NCI-H2081 (cell line): ENCODE data around the gene SVIL.
"Not testable (repeated sequence)": the region's sequence is repeated elsewhere in the genome, so short reads cannot be mapped to it uniquely, and the experiment has no call there.

Experiments used
- DNase-seq, 2 experiments: peaks; one replicate each; lab custom pipeline; 2025; lab: John Stamatoyannopoulos, UW

Gene SVIL

GRCh38 chr10:29620112-29620690, 14.6 kb downstream of the SVIL start:
- no peak for DNase-seq

GRCh38 chr10:29619241-29619669, 15.5 kb downstream of the SVIL start:
- DNase-seq: no peak

DNA sequence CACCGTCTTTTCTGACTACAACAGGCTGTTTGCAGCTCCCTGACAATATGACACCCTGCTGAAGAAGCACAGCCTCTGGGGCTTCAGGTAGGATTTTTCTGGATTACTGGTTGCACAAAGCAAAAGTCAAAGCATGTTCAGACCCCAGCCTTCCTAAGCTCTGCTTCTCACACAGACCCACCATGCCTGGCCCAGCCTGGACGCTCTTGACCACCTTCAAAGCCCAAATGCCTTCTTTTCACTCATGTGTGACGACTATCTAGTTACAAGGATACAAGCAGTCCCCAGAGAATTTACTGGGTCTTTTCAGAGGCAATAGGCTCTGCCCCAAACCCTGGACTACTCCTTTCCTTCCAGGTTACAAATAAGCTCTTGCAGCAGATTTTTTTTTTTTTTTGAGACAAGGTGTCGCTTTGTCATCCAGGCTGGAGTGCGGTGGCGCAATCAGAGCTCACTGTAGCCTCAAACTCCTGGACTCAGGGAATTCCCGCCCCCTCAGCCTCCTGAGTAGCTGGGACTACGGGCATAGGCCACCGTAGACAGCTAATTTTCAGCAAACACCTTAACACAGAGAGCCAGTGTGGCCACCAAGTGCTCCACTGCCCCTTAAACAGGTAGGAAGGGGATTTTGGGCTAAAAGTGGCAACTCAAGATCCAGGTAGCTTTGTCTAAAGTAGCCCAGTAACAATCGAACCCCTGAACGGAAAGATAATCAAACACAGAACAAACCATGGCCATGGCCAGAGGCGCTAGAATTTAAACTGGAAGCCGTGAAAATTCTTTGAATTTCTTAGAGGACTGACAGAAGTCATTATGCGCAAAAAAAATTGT, 16.2 kb downstream of the SVIL start:
- DNase-seq: no peak

DNA sequence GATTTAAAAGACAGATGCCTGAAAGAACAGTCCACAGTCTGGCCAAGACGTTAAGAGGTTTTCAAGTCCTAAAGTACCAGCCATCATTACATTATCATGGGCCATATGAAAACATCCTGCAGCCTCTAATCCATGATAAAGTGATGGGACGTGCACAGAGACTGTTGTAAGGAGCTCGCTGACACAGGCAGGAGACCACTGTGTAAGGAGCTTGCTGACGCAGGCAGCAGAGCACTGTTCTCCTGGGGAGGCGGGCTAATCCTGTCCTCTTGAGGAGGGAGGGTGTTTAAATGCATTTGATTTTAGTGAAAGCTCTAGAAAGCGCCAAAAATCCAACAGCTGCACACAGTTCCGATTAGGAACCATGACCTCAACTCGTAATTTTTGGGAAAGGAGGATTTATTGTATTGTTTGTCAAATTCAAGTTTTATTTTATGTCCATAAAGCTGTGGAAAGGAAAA, 16.9 kb downstream of the SVIL start:
- DNase-seq: no peak

DNA sequence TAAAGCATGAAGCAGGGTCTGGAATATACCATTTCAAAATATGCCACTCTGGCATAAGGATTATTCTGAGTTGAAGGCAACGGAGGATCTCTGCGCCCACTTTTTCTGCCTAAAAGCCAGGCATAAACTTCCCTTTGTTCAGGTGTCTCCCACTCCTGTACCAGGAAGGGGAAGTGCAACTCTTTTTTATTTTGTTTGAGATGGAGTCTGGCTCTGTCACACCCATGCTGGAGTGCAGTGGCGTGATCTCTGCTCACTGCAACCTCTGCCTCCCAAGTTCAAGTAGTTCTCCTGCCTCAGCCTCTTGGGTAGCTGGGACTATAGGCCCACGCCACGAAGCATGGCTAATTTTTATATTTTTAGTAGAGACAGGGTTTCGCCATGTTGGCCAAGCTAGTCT, 18.2 kb downstream of the SVIL start:
- DNase-seq: no peak

DNA sequence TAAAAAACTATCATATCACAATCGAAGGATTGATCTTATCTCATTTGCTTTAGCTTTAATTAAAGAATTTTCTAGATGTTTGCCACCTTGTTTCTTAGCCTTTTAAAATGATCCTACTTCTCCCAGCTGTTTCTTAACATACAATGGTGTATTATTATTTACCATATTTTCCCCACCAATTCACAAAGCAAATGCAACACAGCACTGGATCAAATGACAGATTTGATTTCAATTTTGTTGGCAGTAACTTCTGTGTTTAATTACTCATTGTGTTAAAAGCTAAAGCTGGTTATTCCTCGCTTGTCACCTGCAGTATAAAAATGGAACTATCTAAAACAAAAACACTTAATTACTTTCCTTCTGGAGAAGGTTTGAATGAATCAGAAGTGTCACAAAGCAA, 19.6 kb downstream of the SVIL start:
- DNase-seq: peak in 1 of 2 experiments; percentile 10

GRCh38 chr10:29614289-29614688, 20.5 kb downstream of the SVIL start:
- not testable (repeated sequence) for DNase-seq

DNA sequence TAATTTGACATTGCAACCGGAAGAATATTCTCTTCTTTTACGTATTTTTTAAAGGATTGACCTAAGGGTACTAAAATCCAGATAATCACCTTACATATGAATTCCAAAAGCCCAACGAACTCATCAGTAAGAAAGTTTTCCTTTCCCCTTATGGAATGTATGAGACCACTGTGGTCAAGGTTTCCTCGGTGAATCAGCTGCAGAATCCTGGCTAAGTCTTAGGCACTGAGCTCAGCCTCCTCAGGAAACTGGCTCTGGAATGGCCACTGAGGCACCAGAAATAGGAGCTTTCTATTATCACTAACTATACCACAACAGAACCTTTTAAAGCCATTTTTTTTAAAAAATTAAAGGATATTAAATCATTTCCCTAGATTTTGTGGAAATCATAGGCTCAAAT, 21.0 kb downstream of the SVIL start:
- DNase-seq: no peak

GRCh38 chr10:29613196-29613595, 21.6 kb downstream of the SVIL start:
- DNase-seq: no peak

DNA sequence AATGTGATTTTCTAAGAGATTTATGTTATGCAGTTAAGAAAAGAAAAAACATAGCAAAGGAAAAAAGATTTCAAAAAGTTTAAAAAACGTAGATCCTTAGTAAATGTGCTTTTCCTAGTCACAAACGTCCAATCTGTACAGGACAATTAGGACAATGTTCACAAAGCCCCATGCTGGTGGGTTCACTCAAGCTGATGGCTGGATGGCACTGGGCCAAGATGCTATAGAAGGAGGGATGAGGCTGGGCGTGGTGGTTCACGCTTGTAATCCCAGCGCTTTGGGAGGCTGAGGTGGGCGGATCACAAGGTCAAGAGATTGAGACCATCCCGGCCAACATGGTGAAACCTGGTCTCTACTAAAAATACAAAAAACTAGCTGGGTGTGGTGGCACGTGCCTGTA, 22.1 kb downstream of the SVIL start:
- DNase-seq: no peak

DNA sequence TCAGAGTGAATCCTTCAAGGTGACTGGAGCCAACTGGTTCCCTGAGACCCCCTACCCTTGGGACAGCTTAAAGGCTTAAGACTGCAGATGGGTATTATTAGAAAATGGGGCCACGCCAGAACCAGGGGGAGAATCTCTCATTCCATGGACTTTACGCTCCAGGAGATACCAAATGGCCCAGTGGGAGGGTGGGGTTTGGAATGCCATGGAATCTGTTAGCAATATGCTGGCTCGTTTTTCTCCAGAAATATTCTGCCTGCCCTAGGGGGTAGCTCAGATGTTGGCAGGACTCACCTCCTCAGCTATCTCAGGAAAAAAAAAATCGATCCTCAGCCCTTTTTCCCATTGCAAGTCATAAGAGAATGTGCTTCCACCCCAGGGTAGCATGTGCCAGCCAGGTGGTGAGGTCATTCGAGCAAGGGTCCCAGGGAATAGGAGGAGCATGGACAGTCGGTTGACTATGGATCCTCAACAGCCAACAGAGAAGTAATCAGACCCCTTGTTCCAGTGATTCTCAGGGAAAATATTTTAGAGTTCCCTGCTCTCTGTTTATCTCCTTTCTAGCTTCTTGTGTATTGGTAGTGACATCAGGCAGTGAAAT, 22.9 kb downstream of the SVIL start:
- no peak for DNase-seq

- DNase-seq: no peak
Measured at GRCh38 chr10:29610876-29611647, 23.7 kb downstream of the SVIL start.

DNA sequence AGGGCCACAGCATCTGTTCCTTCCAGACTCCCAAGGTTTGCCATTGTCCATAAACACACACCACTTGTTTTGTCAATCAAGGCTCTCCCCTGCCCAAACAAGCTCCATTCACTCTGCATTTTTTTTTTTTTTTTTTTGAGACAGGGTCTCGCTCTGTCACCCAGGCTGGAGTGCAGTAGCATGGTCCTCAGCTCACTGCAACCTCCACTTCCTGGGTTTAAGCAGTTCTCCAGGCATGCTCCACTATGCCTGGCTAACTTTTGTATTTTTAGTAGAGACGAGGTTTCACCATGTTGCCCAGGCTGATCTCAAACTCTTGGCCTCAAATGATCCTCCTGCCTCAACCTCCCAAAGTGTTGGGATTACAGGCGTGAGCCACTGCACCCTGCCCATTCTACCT, 24.4 kb downstream of the SVIL start:
- not testable (repeated sequence) for DNase-seq

GRCh38 chr10:29609696-29610095, 25.1 kb downstream of the SVIL start:
- no peak for DNase-seq

DNA sequence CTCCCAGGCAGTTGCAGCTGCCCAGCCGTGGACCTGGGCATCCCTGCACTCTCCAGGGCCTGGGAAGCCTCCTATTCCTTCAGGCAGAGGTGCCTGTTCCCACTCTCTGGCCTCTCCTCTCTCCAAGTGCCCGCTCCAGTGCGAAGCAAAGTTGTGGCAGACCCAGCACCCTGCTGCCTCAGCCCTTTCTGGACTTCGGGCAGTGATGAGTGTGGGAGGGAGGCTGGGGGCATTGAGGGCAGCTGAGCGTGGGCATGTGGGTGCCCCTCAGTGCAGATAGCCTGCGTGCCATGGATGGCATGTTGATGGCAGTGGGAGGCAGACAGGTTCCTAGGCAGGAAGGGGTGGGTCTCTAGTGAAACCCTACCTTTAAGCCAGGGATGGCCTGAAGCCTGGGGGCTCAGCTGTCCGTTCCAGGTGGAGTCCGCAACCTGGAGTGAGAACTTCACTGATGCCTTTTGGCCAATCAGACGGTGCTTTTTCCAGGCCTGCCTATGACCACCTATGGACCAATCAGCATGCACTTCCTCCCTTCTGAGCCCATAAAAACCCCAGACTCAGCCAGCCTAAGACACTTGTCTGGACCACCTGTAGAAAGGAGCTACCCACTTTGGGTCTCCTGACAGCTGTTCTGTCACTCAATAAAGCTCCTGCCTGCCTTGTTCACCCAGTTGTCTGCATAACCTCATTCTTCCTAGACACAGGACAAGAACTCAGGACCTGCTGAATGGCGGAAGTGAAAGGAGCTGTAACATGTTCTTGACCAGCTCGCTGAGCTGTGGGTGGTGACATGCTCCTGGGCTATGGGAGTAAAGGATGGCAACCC, 26.1 kb downstream of the SVIL start:
- no peak for DNase-seq

- no peak for DNase-seq
Measured at GRCh38 chr10:29608062-29608461, 26.7 kb downstream of the SVIL start.

DNA sequence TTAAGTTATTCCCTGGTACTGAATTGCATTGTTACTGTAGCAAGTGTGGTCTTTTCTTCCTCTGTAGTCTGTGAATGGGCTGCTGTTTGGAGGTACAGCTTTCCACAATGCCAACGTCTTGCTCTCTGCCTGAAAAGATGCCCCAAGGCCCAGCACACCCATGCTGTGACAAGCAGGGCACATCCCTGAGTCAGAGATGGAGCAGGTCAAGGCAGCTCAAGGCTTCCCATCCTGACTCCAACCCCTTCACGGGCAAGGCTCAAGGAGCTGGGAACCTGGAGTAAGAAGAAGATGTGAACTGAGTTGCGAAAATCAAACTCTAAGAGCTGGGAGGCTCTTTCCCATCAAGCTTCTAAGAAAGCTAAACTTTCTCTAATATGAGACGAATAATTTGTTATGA, 27.2 kb downstream of the SVIL start:
- no peak for DNase-seq

DNA sequence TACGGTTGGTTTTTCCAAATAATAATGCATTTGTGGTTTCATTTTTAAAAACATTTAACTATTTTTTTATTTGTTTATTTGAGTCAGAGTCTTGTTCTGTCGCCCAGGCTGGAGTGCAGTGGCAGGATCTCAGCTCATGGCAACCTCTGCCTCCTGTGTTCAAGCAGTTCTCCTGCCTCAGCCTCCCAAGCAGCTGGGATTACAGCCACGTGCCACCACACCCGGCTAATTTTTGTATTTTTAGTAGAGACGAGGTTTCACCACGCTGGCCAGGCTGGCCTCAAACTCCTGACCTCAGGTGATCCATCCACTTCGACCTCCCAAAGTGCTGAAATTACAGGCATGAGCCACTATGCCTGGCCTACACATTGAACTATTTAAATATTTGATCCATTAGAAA, 28.1 kb downstream of the SVIL start:
- DNase-seq: not testable (repeated sequence)

- no peak for DNase-seq
Measured at GRCh38 chr10:29604291-29604825, 30.4 kb downstream of the SVIL start.

DNA sequence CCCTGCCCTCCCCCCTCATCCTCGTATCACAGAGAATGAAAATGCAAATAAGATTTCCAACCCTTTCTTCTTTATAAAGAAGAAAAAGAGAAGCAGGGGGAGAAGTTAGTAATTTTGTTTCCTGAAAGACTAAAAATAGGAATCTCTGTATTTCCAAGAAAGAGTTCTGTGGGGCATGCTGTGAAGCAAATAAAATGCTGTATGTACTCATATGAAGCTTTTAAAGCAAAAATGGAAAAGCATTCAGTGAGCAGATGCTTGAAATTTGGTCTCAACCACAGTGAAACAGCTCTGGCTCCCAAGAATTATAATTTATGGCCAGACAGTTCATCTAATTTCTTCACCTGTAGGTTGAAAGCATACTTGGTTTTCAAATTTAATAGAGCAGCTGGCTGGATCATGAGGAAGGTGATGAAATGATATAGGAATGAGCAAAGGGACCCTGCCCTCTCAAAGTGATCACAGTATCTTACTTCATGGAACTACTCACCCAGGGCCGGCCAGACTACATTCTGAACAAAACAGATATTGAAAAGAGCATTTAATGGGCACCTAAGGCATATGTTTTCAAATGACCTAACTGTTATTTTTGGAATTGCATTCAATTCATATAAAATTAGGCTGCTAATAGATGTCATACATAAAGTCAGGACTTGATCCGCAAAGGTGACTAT, 31.4 kb downstream of the SVIL start:
- no peak for DNase-seq

- no peak for DNase-seq
Measured at GRCh38 chr10:29600821-29601220, 34.0 kb downstream of the SVIL start.
